HUDEP-2 (cell line): ENCODE results near the gene SCP2D1.
A peak's percentile ranks its signal among the peaks of the same experiment; 100 is the strongest.
"Not testable (repeated sequence)": the region's sequence is repeated elsewhere in the genome, so short reads cannot be mapped to it uniquely, and the experiment has no call there.

ENCODE experiments used
- DNase-seq, 76 experiments: peaks; one replicate each; lab custom pipeline; 2025; ENCODE audit not compliant: unreplicated experiment in 76 of 76; lab: John Stamatoyannopoulos, UW

SCP2D1 gene

GRCh38 chr20:18813483-18813882 lies at the start of gene SCP2D1:
Gene SCP2D1 (plus strand): TSS chr20:18813783. CDS start chr20:18813816, 33 bp downstream.
- no peak for DNase-seq

- DNase-seq = no peak
Measured at GRCh38 chr20:18767676-18768075, 45.9 kb upstream of the SCP2D1 start.

GRCh38 chr20:18773566-18773965 lies 40.0 kb upstream of the SCP2D1 start:
- DNase-seq = no peak

- no peak for DNase-seq
Measured at GRCh38 chr20:18774207-18774606, 39.4 kb upstream of the SCP2D1 start.

- no peak for DNase-seq
Measured at GRCh38 chr20:18775633-18776032, 38.0 kb upstream of the SCP2D1 start.

- no peak for DNase-seq
Measured at GRCh38 chr20:18778690-18779392, 34.7 kb upstream of the SCP2D1 start.

- no peak for DNase-seq
Measured at GRCh38 chr20:18780385-18781130, 33.0 kb upstream of the SCP2D1 start.

- DNase-seq = no peak
Measured at GRCh38 chr20:18781509-18781908, 32.1 kb upstream of the SCP2D1 start.

GRCh38 chr20:18783385-18783959 lies 30.1 kb upstream of the SCP2D1 start:
- DNase-seq = no peak

GRCh38 chr20:18787046-18787445 lies 26.5 kb upstream of the SCP2D1 start:
- not testable (repeated sequence) for DNase-seq

GRCh38 chr20:18788021-18788420 lies 25.6 kb upstream of the SCP2D1 start:
- DNase-seq = no peak

GRCh38 chr20:18790787-18791186 lies 22.8 kb upstream of the SCP2D1 start:
- DNase-seq = no peak

- DNase-seq = peak in 74 of 76 experiments; percentile 8 to 88 (median 68)
Measured at GRCh38 chr20:18793625-18794427, 19.8 kb upstream of the SCP2D1 start.

- DNase-seq = no peak
Measured at GRCh38 chr20:18794428-18794787, 19.2 kb upstream of the SCP2D1 start.

GRCh38 chr20:18795366-18795765 lies 18.2 kb upstream of the SCP2D1 start:
- no peak for DNase-seq

- no peak for DNase-seq
Measured at GRCh38 chr20:18796282-18796833, 17.2 kb upstream of the SCP2D1 start.

- DNase-seq = no peak
Measured at GRCh38 chr20:18801516-18801915, 12.1 kb upstream of the SCP2D1 start.

GRCh38 chr20:18802012-18802634 lies 11.5 kb upstream of the SCP2D1 start:
- no peak for DNase-seq

- no peak for DNase-seq
Measured at GRCh38 chr20:18805881-18806280, 7.7 kb upstream of the SCP2D1 start.

GRCh38 chr20:18808712-18809111 lies 4.9 kb upstream of the SCP2D1 start:
- no peak for DNase-seq
